HFFc6 (cell line): Measurements from ENCODE around the gene EFCC1. TPM values are rescaled to one million over a fixed set of nuclear protein-coding genes. Genes with fewer than 3 reads are reported as not detected.

Source experiments
- DNase-seq: peaks from one replicate; pipeline ENCODE4 v3.0.0-alpha.2; 2018
- H3K27ac Mint-ChIP-seq: 2 replicates; pipeline ENCODE4 v1.8.0; 2020; ENCODE audit warnings: mild to moderate bottlenecking, mixed read lengths
- H3K27me3 Mint-ChIP-seq: 2 replicates; pipeline ENCODE4 v1.8.0; 2021; ENCODE audit warnings: mild to moderate bottlenecking, moderate library complexity, mixed read lengths; ENCODE audit not compliant: insufficient read depth
- H3K36me3 Mint-ChIP-seq: 2 replicates; pipeline ENCODE4 v1.8.0; 2021; ENCODE audit warnings: low read depth, mixed read lengths
- H3K4me1 Mint-ChIP-seq: 2 replicates; pipeline ENCODE4 v1.8.0; 2020; ENCODE audit warnings: low read depth, mixed read lengths
- H3K4me3 Mint-ChIP-seq: 2 replicates; pipeline ENCODE4 v1.8.0; 2020; ENCODE audit warnings: mild to moderate bottlenecking, moderate library complexity, mixed read lengths
- H3K9me3 Mint-ChIP-seq: 2 replicates; pipeline ENCODE4 v1.8.0; 2020; ENCODE audit warnings: mild to moderate bottlenecking, mixed read lengths
- CTCF ChIP-seq: fragments of 200-600 bp; sonication (generic); IDR thresholded peaks from 2 replicates; pipeline ENCODE4 v1.5.0; 2021; ENCODE audit warnings: antibody characterized with exemption, mild to moderate bottlenecking
- total RNA-seq, 6 experiments: library from RNA; stranded (reverse); fragmentation: NEBNext Ultra II Directional; extraction: Animal tissue kit (Norgen Biotek cat#: 25700); gene quantifications; 2 replicates in 1 of 6; 3 replicates in 5 of 6; pipeline ENCODE4 v1.2.3, GENCODE V29; 2021

The EFCC1 gene
- total RNA-seq, 6 experiments from 2014 or later: not detected

DNA sequence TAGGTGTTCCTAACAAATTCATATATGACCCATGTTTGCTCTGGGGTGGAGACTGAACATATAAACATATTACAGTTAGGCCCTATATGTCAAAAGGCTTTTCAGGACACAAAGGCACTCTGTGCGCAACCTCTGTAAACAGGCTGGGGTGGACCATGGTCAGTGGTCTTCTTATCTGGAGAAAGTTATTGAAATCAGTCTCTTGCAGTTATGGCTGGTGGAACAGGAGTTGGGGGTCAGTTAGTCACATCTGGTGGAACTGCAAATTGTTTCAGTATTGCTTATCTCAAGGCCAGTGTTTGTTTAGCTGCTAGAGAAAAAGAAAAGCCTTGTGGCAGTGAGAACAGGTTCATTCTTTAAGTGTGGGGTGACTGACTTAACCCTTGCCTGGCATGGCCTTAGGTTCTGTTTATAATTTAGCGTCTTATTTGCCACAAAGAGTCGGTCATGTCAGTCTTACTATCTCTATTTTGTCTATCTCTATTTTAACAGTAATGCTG, 53.6 kb downstream of the EFCC1 start:
- Mint-ChIP-seq H3K27ac (no peak overlapping the region), H3K9me3 (no peaks in the 10 kb centered on the region), H3K27me3 (peaks cover 27% of the 10 kb centered on the region), H3K36me3 (no peaks in the 10 kb centered on the region), H3K4me1 (peaks cover 13% of the 10 kb centered on the region), H3K4me3 (no peak overlapping the region)
- no peak for TF ChIP-seq CTCF
- DNase-seq: no peak

GRCh38 chr3:129056451-129057173, 55.5 kb downstream of the EFCC1 start:
- Mint-ChIP-seq H3K4me1 (peaks cover 12% of the 10 kb centered on the region), H3K4me3 (no peak overlapping the region), H3K27me3 (peaks cover 27% of the 10 kb centered on the region), H3K27ac (no peak overlapping the region), H3K9me3 (no peaks in the 10 kb centered on the region), H3K36me3 (no peaks in the 10 kb centered on the region)
- no peak for TF ChIP-seq CTCF
- no peak for DNase-seq

DNA sequence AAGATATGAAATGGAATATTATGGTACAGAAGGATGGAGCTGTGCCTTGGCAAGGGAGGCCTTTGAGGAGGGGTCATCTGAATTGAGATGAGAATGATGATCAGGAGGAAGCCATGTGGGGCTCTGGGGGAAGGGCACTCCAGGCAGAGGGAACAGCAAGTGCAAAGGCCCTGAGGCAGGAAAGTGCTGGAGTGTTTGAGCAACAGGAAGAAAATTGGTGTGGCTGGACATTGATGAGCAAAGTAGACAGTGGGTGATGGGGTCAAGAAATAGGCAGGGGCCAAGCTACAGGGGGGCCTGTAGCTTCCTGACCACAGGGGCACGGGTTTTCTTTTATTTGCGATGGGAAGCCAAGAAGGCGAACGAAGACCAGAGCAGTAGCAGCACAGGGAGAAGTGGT, 56.1 kb downstream of the EFCC1 start:
- peaks cover 27% of the 10 kb centered on the region for H3K27me3 Mint-ChIP-seq
- no peaks in the 10 kb centered on the region for H3K9me3 Mint-ChIP-seq
- H3K4me1 Mint-ChIP-seq: peaks cover 6% of the 10 kb centered on the region
- H3K4me3 Mint-ChIP-seq: no peak overlapping the region
- H3K27ac Mint-ChIP-seq: no peak overlapping the region
- no peaks in the 10 kb centered on the region for H3K36me3 Mint-ChIP-seq
- TF ChIP-seq CTCF: no peak
- no peak for DNase-seq

DNA sequence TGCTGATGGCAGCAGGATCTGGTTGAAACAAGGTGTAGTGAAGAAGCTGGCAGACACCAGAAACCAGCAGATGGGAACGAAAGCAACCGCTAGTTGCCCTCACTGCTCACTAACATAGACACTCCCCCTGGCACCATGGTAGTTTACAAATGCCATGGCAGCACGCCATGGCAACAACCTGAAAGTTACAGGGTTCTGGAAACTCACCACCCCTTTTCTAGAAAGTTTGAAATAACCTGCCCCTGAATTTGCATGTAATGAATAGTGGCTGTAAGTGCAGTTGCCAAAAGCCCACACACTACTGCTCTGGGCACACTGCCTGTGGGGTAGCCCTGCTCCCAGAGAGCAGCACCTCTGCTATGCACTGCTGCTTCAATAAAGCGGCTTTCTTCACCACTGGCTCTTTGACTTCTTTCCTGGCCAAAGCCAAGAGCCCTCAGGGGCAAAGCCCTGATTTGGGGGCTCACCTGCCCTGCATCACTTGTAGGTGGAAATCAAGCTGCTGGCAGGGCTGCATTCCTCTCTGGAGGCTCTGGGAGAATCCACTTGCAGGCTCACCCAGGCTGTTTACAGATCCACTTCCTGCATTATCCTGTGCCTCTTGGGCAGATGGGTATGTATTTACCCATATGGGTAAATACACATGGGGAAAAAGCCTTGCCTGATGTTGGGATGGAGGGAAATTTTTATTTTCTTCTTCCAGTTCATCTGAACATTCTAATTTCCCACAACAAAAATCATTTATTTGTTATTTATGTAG, 57.5 kb downstream of the EFCC1 start:
- no peak for TF ChIP-seq CTCF
- Mint-ChIP-seq H3K9me3 (no peaks in the 10 kb centered on the region), H3K36me3 (no peaks in the 10 kb centered on the region), H3K4me1 (peaks cover 2% of the 10 kb centered on the region), H3K4me3 (no peak overlapping the region), H3K27me3 (peaks cover 27% of the 10 kb centered on the region), H3K27ac (no peak overlapping the region)
- no peak for DNase-seq

- no peak for DNase-seq
- Mint-ChIP-seq H3K4me3 (no peak overlapping the region), H3K4me1 (no peaks in the 10 kb centered on the region), H3K9me3 (no peaks in the 10 kb centered on the region), H3K27me3 (peaks cover 27% of the 10 kb centered on the region), H3K27ac (no peak overlapping the region), H3K36me3 (no peaks in the 10 kb centered on the region)
- no peak for TF ChIP-seq CTCF
Measured at GRCh38 chr3:129059311-129059958, 58.3 kb downstream of the EFCC1 start.
